GM19397 (cell line): ENCODE results near the gene C21orf58.

ENCODE experiments used
- ATAC-seq: cut with Tn5 transposase; IDR thresholded peaks from one replicate; pipeline ENCODE4 v1.9.1; 2021; ENCODE audit warnings: mild to moderate bottlenecking, moderate library complexity; ENCODE audit not compliant: unreplicated experiment

Gene C21orf58

GRCh38 chr21:46264690-46265144 lies 59.0 kb downstream of the C21orf58 start:
- ATAC-seq, result no peak

GRCh38 chr21:46264046-46264689 lies 59.5 kb downstream of the C21orf58 start:
- ATAC-seq, result no peak

- no peak for ATAC-seq
Measured at GRCh38 chr21:46256501-46256994, 67.1 kb downstream of the C21orf58 start.

GRCh38 chr21:46255758-46256337 lies 67.8 kb downstream of the C21orf58 start:
- ATAC-seq, result no peak

GRCh38 chr21:46255166-46255565 lies 68.5 kb downstream of the C21orf58 start:
- no peak for ATAC-seq

- ATAC-seq, result no peak
Measured at GRCh38 chr21:46254208-46254975, 69.3 kb downstream of the C21orf58 start.

GRCh38 chr21:46253610-46254124 lies 70.0 kb downstream of the C21orf58 start:
- ATAC-seq, result no peak

GRCh38 chr21:46252840-46253239 lies 70.8 kb downstream of the C21orf58 start:
- no peak for ATAC-seq
